Activated CD8-positive, alpha-beta T cell treated with anti-CD3 and anti-CD28 coated beads for 36 hours (primary cell): ENCODE measurements around the gene TRIP11. TPM values are rescaled to one million over a fixed set of nuclear protein-coding genes. Genes with fewer than 3 reads are reported as not detected.

Experiments used
- ATAC-seq: fragments of 200-7000 bp; cut with Tn5 transposase; one replicate; pipeline ENCODE4 v1.10.0; 2021; ENCODE audit warnings: mild to moderate bottlenecking, moderate library complexity
- CTCF ChIA-PET: fragments of 350-600 bp; sonication (Branson Sonifier 250); formaldehyde crosslinking; loops from one replicate; lab custom pipeline; 2021; ENCODE audit warnings: antibody characterized with exemption; lab: Charles Lee
- POLR2A ChIA-PET: fragments of 350-600 bp; sonication (Branson Sonifier 250); formaldehyde crosslinking; loops from one replicate; lab custom pipeline; 2021; ENCODE audit warnings: antibody characterized with exemption; lab: Charles Lee
- DNase-seq: peaks from one replicate; pipeline ENCODE4 v3.0.0-alpha.2; 2020
- H3K27ac Mint-ChIP-seq: one replicate; pipeline ENCODE4 v1.8.0; 2021; ENCODE audit warnings: mild to moderate bottlenecking, mixed read lengths
- H3K27me3 Mint-ChIP-seq: one replicate; pipeline ENCODE4 v1.8.0; 2021; ENCODE audit warnings: mixed read lengths
- H3K36me3 Mint-ChIP-seq: one replicate; pipeline ENCODE4 v1.8.0; 2021; ENCODE audit warnings: low read depth, mixed read lengths
- H3K4me1 Mint-ChIP-seq: one replicate; pipeline ENCODE4 v1.8.0; 2021; ENCODE audit warnings: low read depth, mixed read lengths
- H3K4me3 Mint-ChIP-seq: one replicate; pipeline ENCODE4 v1.8.0; 2021; ENCODE audit warnings: mild to moderate bottlenecking, moderate library complexity, mixed read lengths
- H3K9me3 Mint-ChIP-seq: one replicate; pipeline ENCODE4 v1.8.0; 2021; ENCODE audit warnings: mixed read lengths
- intact Hi-C: fragments of 100-400 bp; cut with micrococcal nuclease; formaldehyde crosslinking; loops from one replicate; pipeline ENCODE4 v1.10.0; 2022
- total RNA-seq, 2 experiments: library from RNA; stranded (reverse); gene quantifications; one replicate each; pipeline ENCODE4 v1.2.3, GENCODE V29; 2021
- TF ChIP-seq, protein P1 (sequence below): fragments of 200-600 bp; IDR thresholded peaks from one replicate; pipeline ENCODE4 v1.8.0; 2022; ENCODE audit warnings: antibody characterized with exemption, mild to moderate bottlenecking

TRIP11 gene
- total RNA-seq, 2 experiments from 2014 or later, result 33.5 to 35.5 TPM

DNA sequence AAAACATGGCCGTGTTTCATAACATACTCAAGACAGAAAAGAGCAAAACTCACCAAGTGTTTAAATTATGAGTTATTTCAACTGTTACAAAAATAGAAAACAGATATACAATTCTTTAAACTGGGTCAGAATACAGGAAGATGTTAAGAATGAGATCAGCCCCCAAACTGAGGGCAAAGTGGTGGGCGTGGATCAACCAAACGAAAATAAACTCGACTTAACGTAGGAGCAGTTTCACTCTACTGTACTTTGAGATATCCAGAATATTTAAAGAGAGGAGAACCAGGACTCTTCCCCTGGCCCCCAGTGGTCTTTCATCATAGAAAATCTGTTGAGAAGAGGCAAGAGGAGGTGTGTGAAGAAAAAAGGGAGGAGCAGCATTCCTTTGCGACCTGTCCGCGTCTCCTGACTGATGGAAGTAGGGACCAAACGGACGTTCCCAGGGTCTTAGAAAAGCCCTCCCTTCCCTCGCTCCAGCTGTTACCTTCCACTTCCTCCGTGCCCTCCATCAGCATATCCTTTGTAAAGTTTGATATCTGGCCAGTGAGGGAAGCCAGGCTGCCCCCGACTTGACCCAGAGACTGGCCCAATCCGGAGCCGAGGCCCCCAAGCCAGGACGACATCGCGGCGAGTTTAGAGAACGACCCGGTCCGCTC, 668 bp downstream of the TRIP11 start:
- peaks cover 17% of the 10 kb centered on the region for H3K36me3 Mint-ChIP-seq
- DNase-seq (peak; percentile 66), ATAC-seq (peak; percentile 8)
- H3K9me3 Mint-ChIP-seq, result no peaks in the 10 kb centered on the region
- TF ChIP-seq, protein P1, sequence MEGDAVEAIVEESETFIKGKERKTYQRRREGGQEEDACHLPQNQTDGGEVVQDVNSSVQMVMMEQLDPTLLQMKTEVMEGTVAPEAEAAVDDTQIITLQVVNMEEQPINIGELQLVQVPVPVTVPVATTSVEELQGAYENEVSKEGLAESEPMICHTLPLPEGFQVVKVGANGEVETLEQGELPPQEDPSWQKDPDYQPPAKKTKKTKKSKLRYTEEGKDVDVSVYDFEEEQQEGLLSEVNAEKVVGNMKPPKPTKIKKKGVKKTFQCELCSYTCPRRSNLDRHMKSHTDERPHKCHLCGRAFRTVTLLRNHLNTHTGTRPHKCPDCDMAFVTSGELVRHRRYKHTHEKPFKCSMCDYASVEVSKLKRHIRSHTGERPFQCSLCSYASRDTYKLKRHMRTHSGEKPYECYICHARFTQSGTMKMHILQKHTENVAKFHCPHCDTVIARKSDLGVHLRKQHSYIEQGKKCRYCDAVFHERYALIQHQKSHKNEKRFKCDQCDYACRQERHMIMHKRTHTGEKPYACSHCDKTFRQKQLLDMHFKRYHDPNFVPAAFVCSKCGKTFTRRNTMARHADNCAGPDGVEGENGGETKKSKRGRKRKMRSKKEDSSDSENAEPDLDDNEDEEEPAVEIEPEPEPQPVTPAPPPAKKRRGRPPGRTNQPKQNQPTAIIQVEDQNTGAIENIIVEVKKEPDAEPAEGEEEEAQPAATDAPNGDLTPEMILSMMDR, result no peak
- peak overlapping the region; percentile 98 for H3K4me3 Mint-ChIP-seq
- peaks cover 39% of the 10 kb centered on the region for H3K4me1 Mint-ChIP-seq
- H3K27ac Mint-ChIP-seq, result peak overlapping the region; percentile 93
- ChIA-PET POLR2A (interaction anchor here (0.5 to 2.6 kb wide), 11 partner anchors 8 to 528 kb away, joined by 3 to 22 read pairs (median 3); partner anchors contain the start of genes ATXN3, CPSF2 and NDUFB1), CTCF (interaction anchor here (1.3 to 2.2 kb wide), 4 partner anchors 19 to 68 kb away, joined by 3 to 15 read pairs (median 4); partner anchors contain the start of gene ATXN3)
- intact Hi-C loops, result no loop called here
- no peaks in the 10 kb centered on the region for H3K27me3 Mint-ChIP-seq

DNA sequence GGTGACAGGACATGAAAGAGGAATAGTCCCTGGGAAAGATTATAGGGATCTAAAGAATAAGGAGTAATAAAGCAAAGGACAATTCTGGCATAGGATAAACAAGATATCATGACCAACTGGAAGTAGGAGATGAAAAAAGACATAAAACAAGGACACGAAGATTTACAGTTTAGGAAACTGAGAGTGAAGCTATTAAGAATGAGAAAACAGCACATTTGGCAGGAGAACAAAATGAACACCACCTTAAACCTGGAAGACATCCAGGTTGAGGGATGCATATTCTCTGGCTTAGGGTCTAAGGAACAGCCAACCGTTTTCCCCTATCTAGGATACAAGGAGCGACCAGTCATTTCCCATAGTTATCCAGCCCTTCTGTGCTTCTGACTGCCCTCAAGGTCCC, 1.9 kb downstream of the TRIP11 start:
- ChIA-PET POLR2A (no interaction called here), CTCF (interaction anchor here (0.9 to 1.2 kb wide), 3 partner anchors 20 to 41 kb away, joined by 3 read pairs; no protein-coding TSS in a partner anchor)
- intact Hi-C loops, result no loop called here

DNA sequence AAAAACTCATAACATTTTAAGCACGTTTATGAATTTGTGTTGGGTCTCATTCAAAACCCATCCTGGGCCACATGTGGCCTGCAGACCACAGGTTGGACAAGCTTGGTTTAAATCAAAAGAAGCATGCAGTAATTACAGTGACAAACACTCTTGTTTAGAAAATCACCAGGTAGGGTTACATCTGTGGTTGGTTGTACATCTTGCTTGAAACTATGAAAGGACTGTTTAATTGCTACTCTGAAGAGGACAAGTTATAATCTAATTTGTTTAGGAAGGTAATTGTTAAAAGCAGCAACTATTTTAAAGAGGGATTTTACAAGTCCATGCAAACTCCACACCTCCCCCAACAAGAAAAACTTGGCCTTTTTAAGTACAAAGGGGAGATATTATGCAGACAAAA, 4.0 kb downstream of the TRIP11 start:
- Mint-ChIP-seq H3K9me3 (no peaks in the 10 kb centered on the region), H3K4me3 (no peak overlapping the region), H3K4me1 (peaks cover 46% of the 10 kb centered on the region), H3K27me3 (no peaks in the 10 kb centered on the region), H3K36me3 (peaks cover 19% of the 10 kb centered on the region), H3K27ac (peak overlapping the region; percentile 57)
- no peak for ATAC-seq
- DNase-seq, result no peak
- TF ChIP-seq, protein P1, result no peak
- ChIA-PET POLR2A (no interaction called here), CTCF (no interaction called here)
- intact Hi-C loops, result no loop called here

More for the DNA sequence above, 1.9 kb downstream of the TRIP11 start:
- Mint-ChIP-seq H3K36me3 (peaks cover 17% of the 10 kb centered on the region), H3K4me3 (peak overlapping the region; percentile 98), H3K27me3 (no peaks in the 10 kb centered on the region), H3K4me1 (peaks cover 47% of the 10 kb centered on the region), H3K27ac (peak overlapping the region; percentile 19), H3K9me3 (no peaks in the 10 kb centered on the region)
- no peak for DNase-seq
- TF ChIP-seq, protein P1, result no peak
- ATAC-seq, result no peak

DNA sequence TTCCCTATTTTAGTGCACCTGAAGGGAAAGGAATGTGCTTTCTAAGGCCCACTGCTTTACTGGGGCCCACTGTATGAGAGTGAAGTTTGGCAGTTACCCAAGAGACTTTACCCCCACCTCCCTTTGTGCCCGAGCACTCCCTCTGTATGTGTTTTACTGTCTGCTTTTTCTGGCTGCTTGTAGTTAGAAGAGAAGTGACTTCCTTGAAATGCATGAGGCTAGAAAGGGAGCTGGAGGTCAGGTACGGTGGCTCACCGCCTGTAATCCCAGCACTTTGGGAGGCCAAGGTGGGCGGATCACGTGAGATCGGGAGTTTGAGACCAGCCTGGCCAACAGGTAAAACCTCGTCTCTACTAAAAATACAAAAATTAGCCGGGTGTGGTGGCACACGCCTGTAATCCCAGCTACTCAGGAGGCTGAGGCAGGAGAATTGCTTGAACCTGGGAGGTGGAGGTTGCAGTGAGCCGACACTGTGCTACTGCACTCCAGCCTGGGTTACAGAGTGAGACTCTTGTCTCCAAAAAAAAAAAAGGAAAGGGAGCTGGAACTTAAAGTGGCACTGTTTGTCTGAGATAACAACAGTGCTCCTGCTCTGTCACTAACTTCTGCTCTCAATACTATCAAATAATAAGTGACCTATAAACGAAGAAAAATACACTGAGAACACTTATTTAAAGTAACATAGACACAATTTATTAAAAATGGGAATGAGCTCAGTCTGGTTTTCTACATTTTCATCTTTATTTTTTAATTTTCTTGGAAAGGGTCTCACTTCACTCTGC, 5.8 kb downstream of the TRIP11 start:
- TF ChIP-seq, protein P1, result no peak
- ATAC-seq, result no peak
- peak overlapping the region; percentile 59 for H3K27ac Mint-ChIP-seq
- H3K4me1 Mint-ChIP-seq, result peaks cover 43% of the 10 kb centered on the region
- POLR2A ChIA-PET, result interaction anchor here (0.7 kb wide), 1 partner anchor 16 kb away, joined by 4 read pairs; no protein-coding TSS in a partner anchor
- H3K9me3 Mint-ChIP-seq, result no peaks in the 10 kb centered on the region
- H3K4me3 Mint-ChIP-seq, result no peak overlapping the region
- peaks cover 22% of the 10 kb centered on the region for H3K36me3 Mint-ChIP-seq
- intact Hi-C loops, result no loop called here
- CTCF ChIA-PET, result interaction anchor here (1.3 to 1.7 kb wide), 2 partner anchors 10 to 37 kb away, joined by 4 read pairs; no protein-coding TSS in a partner anchor
- DNase-seq, result no peak
- no peaks in the 10 kb centered on the region for H3K27me3 Mint-ChIP-seq
